ENCODE results near the gene HOXB8. TPM values are rescaled to one million over a fixed set of nuclear protein-coding genes. Genes with fewer than 3 reads are reported as not detected.

HOXB8 gene
- total RNA-seq, 2 experiments from 2014 or later: not detected

DNA sequence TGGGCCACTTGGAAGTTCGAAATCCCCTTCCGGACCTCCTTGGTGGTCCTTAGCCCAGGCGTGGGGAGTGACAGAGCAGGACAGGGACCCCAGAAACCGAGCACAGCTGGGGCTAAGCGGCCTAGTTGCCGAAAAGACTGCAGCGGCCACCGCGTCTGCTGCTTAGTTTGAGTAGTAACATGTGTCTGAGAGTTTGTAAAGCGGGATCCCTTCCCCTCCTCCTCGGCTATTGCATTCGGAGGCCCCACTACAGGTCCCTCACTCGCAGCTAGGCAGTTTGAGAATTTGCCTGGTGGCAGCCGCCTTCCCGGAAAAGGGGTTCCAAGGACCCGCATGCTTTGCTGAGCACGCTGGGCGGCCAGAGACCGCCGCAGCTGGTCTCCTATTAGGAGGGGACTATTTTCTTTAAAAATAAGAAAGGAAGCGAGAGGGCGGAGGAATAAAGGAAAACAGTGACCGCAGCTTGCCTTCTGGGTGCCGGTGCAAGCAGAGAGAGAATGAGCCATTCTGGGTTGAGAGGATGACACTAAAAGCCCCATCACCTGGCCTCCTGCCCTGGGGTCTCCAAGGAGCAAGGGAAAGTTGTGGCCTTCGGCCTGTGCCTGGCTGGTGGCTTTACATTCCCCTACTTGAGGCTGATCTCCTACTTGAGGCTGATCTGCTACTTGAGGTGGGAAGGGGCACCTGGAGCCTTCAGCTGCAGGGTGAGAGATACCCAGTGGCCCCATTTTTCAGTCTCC lies 20.4 kb downstream of the HOXB8 start:
- peaks cover 30% of the 10 kb centered on the region for H3K4me1 Mint-ChIP-seq (ENCODE audit: low read depth)
- intact Hi-C loops (cut with micrococcal nuclease): loop anchor here (5.0 kb wide), 1 partner anchor 567 kb away; no protein-coding TSS in a partner anchor
- ChIA-PET POLR2A (no interaction called here), CTCF (interaction anchor here (0.6 to 6.0 kb wide), 13 partner anchors 20 to 1156 kb away, joined by 3 to 94 read pairs (median 4); no protein-coding TSS in a partner anchor)
- no peaks in the 10 kb centered on the region for H3K36me3 Mint-ChIP-seq
- no peak for DNase-seq
- peaks cover 75% of the 10 kb centered on the region for H3K27me3 Mint-ChIP-seq
- no peak overlapping the region for H3K4me3 Mint-ChIP-seq
- H3K27ac Mint-ChIP-seq: no peak overlapping the region
- H3K9me3 Mint-ChIP-seq: no peaks in the 10 kb centered on the region

GRCh38 chr17:48593840-48594537 lies 21.1 kb downstream of the HOXB8 start:
- no peaks in the 10 kb centered on the region for H3K9me3 Mint-ChIP-seq
- no peak overlapping the region for H3K27ac Mint-ChIP-seq
- intact Hi-C loops (cut with micrococcal nuclease): loop anchor here (1.0 to 5.0 kb wide), 3 partner anchors 257 to 567 kb away; no protein-coding TSS in a partner anchor
- H3K4me3 Mint-ChIP-seq: peak overlapping the region; percentile 72
- peaks cover 73% of the 10 kb centered on the region for H3K27me3 Mint-ChIP-seq
- ChIA-PET POLR2A (no interaction called here), CTCF (interaction anchor here (0.6 to 6.0 kb wide), 39 partner anchors 19 to 569 kb away, joined by 3 to 94 read pairs (median 7); partner anchors contain the start of genes HOXB8, HOXB9 and SNX11)
- no peaks in the 10 kb centered on the region for H3K36me3 Mint-ChIP-seq
- peaks cover 31% of the 10 kb centered on the region for H3K4me1 Mint-ChIP-seq (ENCODE audit: low read depth)
- DNase-seq: peak; percentile 88

DNA sequence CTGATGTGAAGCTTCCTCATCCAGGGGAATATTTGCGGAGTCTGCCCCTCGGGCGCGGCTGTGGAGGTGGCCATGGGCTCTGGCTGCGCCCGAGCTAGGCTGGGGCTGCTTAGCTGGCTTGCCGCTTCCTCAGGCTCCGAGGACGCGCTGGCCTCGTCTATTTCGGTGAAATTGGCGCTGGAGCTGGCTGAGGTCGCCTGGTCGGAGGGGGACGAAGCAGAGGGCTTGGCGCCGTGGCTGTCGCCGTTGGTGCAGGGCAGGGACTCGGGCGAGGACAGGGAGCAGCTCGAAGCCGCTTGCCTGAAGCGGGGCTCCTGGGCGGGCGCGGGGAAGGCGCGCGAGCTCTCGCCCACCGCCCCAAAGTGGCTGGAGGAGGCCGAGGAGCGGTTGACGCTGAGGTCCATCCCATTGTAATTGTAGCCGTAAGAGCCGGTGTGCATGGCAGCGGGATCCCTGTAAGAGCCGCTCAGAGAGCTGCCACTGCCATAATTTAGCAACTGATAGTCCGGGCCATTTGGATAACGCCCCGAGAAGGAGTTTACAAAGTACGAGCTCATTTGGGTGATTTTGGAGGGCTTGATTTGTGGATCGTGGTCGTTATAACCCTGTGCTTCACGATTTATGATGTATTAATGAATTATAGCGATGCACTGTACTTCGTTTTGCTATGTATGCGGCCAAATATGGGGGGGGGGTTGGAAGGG lies 21.8 kb downstream of the HOXB8 start, which contains the start of gene HOXB5:
HOXB5 (minus strand) TSS at position 654 of the 704 bp plus-strand sequence; CDS start at position 557, 97 bp downstream.
- ChIA-PET CTCF (interaction anchor here (0.6 to 6.0 kb wide), 70 partner anchors 14 to 568 kb away, joined by 3 to 94 read pairs (median 5); partner anchors contain the start of genes HOXB8, HOXB9 and SNX11), POLR2A (interaction anchor here (0.9 kb wide), 1 partner anchor 30 kb away, joined by 3 read pairs; no protein-coding TSS in a partner anchor)
- H3K36me3 Mint-ChIP-seq: no peaks in the 10 kb centered on the region
- H3K27me3 Mint-ChIP-seq: peaks cover 71% of the 10 kb centered on the region
- intact Hi-C loops (cut with micrococcal nuclease): loop anchor here (1.0 to 5.0 kb wide), 3 partner anchors 256 to 566 kb away; no protein-coding TSS in a partner anchor
- no peaks in the 10 kb centered on the region for H3K9me3 Mint-ChIP-seq
- peak within 1 kb of the TSS; percentile 72 for H3K4me3 Mint-ChIP-seq
- no peak within 1 kb of the TSS for H3K27ac Mint-ChIP-seq
- DNase-seq: no peak
- peaks cover 27% of the 10 kb centered on the region for H3K4me1 Mint-ChIP-seq (ENCODE audit: low read depth)

- CTCF ChIA-PET: interaction anchor here (0.6 to 6.0 kb wide), 59 partner anchors 15 to 567 kb away, joined by 3 to 94 read pairs (median 5); partner anchors contain the start of genes HOXB8 and HOXB9
- intact Hi-C loops (cut with micrococcal nuclease): loop anchor here (2.0 to 5.0 kb wide), 2 partner anchors 256 to 565 kb away; no protein-coding TSS in a partner anchor
- Mint-ChIP-seq H3K9me3 (no peaks in the 10 kb centered on the region), H3K4me1 (ENCODE audit: low read depth) (peaks cover 21% of the 10 kb centered on the region), H3K4me3 (peak overlapping the region; percentile 40), H3K27ac (no peak overlapping the region), H3K27me3 (peaks cover 72% of the 10 kb centered on the region), H3K36me3 (no peaks in the 10 kb centered on the region)
- DNase-seq: no peak
- POLR2A ChIA-PET: interaction anchor here (0.9 kb wide), 1 partner anchor 31 kb away, joined by 3 read pairs; no protein-coding TSS in a partner anchor
These were observed 22.5 kb downstream of the HOXB8 start for GRCh38 chr17:48592577-48592976.

DNA sequence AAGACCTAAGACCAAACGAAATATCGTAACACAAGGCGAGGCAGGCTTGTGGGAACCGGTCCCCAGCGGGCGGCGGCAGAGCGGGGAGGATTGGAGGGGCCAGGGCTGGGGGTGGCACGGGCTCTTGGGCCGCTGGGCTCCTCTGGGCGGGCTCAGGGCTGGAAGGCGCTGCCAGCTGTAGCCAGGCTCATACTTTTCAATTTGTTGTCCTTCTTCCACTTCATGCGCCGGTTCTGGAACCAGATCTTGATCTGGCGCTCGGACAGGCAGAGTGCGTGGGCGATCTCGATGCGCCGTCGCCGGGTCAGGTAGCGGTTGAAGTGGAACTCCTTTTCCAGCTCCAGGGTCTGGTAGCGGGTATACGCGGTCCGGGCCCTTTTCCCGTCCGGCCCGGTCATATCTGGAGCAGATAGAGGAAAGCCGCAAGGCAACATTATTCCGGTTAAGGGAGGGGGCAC lies 23.0 kb downstream of the HOXB8 start:
- no peaks in the 10 kb centered on the region for H3K9me3 Mint-ChIP-seq
- peaks cover 74% of the 10 kb centered on the region for H3K27me3 Mint-ChIP-seq
- CTCF ChIA-PET: interaction anchor here (1.3 to 6.0 kb wide), 17 partner anchors 15 to 328 kb away, joined by 3 to 94 read pairs (median 11); partner anchors contain the start of gene HOXB8
- POLR2A ChIA-PET: no interaction called here
- intact Hi-C loops (cut with micrococcal nuclease): loop anchor here (2.0 to 5.0 kb wide), 2 partner anchors 255 to 565 kb away; no protein-coding TSS in a partner anchor
- no peaks in the 10 kb centered on the region for H3K36me3 Mint-ChIP-seq
- H3K27ac Mint-ChIP-seq: no peak overlapping the region
- H3K4me1 Mint-ChIP-seq (ENCODE audit: low read depth): peaks cover 16% of the 10 kb centered on the region
- H3K4me3 Mint-ChIP-seq: no peak overlapping the region
- no peak for DNase-seq

DNA sequence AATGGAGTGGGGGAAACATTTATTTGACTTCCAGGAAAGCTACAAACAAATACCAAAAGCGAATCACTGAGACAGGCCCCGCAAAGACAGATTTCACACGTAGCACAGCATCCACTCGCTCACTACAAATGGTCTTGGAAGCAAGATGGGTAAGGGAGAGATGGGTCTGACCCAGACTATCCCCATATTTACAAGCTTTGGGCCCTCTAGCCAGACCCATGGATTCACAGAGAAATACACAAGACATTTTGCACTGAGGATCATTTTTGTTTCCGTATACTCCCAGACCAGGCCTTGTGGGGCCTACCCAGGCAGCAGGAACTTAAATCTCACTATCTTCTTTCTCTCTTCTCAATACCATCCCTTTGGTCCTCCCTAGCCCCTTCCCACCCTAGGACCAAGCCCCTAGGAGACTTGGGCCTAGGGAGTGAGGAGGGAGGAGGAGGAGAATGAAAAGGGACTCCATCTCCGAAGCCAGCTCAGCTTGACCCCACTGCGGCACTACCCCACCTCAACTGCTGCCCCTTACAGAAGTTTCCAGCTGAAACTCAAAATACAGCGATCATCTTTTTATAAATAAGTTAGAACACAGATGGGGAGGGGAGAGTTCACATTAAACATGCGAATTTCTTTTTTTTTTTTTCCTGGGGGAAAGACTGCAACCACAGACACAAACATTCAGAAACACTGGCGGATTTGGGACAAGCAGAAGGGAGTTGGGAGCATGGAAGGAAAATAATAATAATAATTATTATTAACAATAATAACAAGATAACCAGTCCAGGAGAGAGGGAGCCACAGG lies 23.6 kb downstream of the HOXB8 start:
- POLR2A ChIA-PET: no interaction called here
- no peaks in the 10 kb centered on the region for H3K9me3 Mint-ChIP-seq
- H3K4me1 Mint-ChIP-seq (ENCODE audit: low read depth): peaks cover 12% of the 10 kb centered on the region
- DNase-seq: no peak
- H3K27me3 Mint-ChIP-seq: peaks cover 74% of the 10 kb centered on the region
- CTCF ChIA-PET: interaction anchor here (2.1 to 6.0 kb wide), 7 partner anchors 99 to 327 kb away, joined by 11 to 94 read pairs (median 34); no protein-coding TSS in a partner anchor
- no peaks in the 10 kb centered on the region for H3K36me3 Mint-ChIP-seq
- intact Hi-C loops (cut with micrococcal nuclease): loop anchor here (2.0 to 5.0 kb wide), 2 partner anchors 255 to 564 kb away; no protein-coding TSS in a partner anchor
- H3K4me3 Mint-ChIP-seq: no peak overlapping the region
- no peak overlapping the region for H3K27ac Mint-ChIP-seq

DNA sequence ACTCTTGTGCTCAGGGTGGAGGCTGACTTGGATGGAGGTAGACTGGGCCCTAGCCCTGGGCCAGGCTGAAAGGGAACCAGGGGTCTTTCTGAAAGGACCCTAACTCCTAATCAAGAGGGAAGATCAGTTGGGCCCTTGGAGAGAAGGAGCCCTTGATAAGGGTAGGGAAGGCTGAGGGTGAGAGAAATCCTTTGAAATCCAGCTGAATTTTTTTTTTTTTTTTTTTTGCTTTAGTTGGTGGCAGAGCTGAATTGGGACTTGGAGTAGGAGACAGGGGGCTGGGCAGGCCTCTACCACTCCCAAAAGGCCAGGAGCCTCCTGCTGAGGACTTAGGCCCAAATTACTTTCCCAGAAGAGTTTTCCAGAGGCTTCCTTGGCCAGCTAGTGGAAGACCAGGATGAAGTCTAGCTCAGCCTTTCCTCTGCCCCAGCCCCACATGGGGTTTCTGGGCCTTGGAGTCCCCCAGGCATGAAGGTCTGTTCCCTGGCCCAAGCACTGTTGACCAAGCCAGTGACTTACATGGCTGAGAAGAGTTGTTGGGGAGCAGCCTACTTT lies 24.4 kb downstream of the HOXB8 start:
- Mint-ChIP-seq H3K27ac (no peak overlapping the region), H3K4me3 (no peak overlapping the region), H3K4me1 (ENCODE audit: low read depth) (peaks cover 16% of the 10 kb centered on the region), H3K9me3 (no peaks in the 10 kb centered on the region), H3K36me3 (no peaks in the 10 kb centered on the region), H3K27me3 (peaks cover 76% of the 10 kb centered on the region)
- intact Hi-C loops (cut with micrococcal nuclease): loop anchor here (5.0 kb wide), 1 partner anchor 563 kb away; no protein-coding TSS in a partner anchor
- no peak for DNase-seq
- ChIA-PET CTCF (interaction anchor here (0.6 to 4.6 kb wide), 2 partner anchors 98 to 239 kb away, joined by 4 to 37 read pairs; no protein-coding TSS in a partner anchor), POLR2A (no interaction called here)

GRCh38 chr17:48589831-48590606 lies 25.1 kb downstream of the HOXB8 start, which contains the start of gene HOXB3:
HOXB3 (minus strand) TSS chr17:48590241; CDS start chr17:48552474, 37,767 bp downstream.
- Mint-ChIP-seq H3K27me3 (peaks cover 74% of the 10 kb centered on the region), H3K27ac (no peak within 1 kb of the TSS), H3K36me3 (no peaks in the 10 kb centered on the region), H3K4me3 (no peak within 1 kb of the TSS), H3K9me3 (no peaks in the 10 kb centered on the region), H3K4me1 (ENCODE audit: low read depth) (peaks cover 22% of the 10 kb centered on the region)
- ChIA-PET POLR2A (no interaction called here), CTCF (interaction anchor here (0.6 to 4.6 kb wide), 4 partner anchors 89 to 238 kb away, joined by 4 to 37 read pairs (median 9); no protein-coding TSS in a partner anchor)
- DNase-seq: no peak
- intact Hi-C loops (cut with micrococcal nuclease): loop anchor here (5.0 kb wide), 1 partner anchor 563 kb away; no protein-coding TSS in a partner anchor

DNA sequence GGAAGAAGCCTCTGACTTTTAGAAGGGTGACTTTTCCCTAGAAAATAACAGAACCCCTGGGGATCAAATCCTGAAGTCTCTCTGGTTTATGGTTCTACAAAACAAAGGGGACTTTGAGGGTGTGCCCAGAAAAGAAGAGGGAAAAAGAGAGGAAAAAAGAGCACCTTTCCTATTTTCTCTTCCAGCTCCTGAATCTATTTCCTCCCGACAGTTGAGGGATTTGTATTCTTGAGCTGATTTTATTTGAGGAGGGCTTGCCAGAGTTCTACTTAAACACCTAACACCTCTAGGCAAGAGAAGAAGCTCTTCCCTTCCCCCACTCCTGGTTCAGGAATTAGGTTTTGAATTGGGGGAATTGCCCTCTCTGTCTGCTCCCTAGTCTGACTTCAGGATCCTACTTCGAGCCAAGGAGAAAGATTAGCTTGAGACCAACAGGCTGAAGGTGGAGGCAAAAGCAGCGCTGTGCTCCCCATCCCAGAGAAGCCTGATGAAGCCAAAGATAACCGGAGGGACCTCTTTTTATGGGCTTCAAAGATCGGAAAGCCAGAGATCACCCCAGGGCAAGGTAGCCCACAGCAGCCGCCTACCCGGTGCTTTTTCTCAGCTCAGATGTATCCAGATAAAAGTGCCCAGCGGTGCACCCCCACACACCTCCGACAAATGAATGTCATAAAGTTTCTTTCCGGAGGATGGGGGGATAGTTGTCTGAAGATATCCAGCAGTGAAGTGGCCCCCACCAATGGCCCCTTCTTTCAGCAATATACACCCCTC lies 25.8 kb downstream of the HOXB8 start:
- H3K36me3 Mint-ChIP-seq: no peaks in the 10 kb centered on the region
- ChIA-PET POLR2A (no interaction called here), CTCF (interaction anchor here (1.0 to 3.2 kb wide), 5 partner anchors 12 to 238 kb away, joined by 3 to 14 read pairs (median 9); no protein-coding TSS in a partner anchor)
- DNase-seq: no peak
- H3K9me3 Mint-ChIP-seq: no peaks in the 10 kb centered on the region
- H3K4me1 Mint-ChIP-seq (ENCODE audit: low read depth): peaks cover 24% of the 10 kb centered on the region
- peaks cover 74% of the 10 kb centered on the region for H3K27me3 Mint-ChIP-seq
- H3K4me3 Mint-ChIP-seq: no peak overlapping the region
- intact Hi-C loops (cut with micrococcal nuclease): no loop called here
- no peak overlapping the region for H3K27ac Mint-ChIP-seq
